OCI-LY7 (cell line): Measurements from ENCODE around the gene TIMM10.

Experiments
- EZH2phosphoT487 ChIP-seq: fragments of 200-600 bp; sonication (generic); IDR thresholded peaks from 2 replicates; pipeline ENCODE4 v1.6.1; 2018; ENCODE audit warnings: low read depth, borderline replicate concordance, mild to moderate bottlenecking, mixed run types, antibody characterized with exemption, low read length, moderate library complexity, mixed read lengths
- TF ChIP-seq, protein P1 (sequence below): fragments of 200-600 bp; sonication (generic); conservative IDR thresholded peaks from 2 replicates; pipeline ENCODE4 v1.5.1; 2014; ENCODE audit warnings: mild to moderate bottlenecking, antibody characterized with exemption, low read length, moderate library complexity, mixed read lengths

- TF ChIP-seq, protein P1, sequence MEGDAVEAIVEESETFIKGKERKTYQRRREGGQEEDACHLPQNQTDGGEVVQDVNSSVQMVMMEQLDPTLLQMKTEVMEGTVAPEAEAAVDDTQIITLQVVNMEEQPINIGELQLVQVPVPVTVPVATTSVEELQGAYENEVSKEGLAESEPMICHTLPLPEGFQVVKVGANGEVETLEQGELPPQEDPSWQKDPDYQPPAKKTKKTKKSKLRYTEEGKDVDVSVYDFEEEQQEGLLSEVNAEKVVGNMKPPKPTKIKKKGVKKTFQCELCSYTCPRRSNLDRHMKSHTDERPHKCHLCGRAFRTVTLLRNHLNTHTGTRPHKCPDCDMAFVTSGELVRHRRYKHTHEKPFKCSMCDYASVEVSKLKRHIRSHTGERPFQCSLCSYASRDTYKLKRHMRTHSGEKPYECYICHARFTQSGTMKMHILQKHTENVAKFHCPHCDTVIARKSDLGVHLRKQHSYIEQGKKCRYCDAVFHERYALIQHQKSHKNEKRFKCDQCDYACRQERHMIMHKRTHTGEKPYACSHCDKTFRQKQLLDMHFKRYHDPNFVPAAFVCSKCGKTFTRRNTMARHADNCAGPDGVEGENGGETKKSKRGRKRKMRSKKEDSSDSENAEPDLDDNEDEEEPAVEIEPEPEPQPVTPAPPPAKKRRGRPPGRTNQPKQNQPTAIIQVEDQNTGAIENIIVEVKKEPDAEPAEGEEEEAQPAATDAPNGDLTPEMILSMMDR = no peak
- no peak for TF ChIP-seq EZH2phosphoT487
Measured at GRCh38 chr11:57485217-57485990, 45.1 kb downstream of the TIMM10 start.
